GM04504 (cell line): ENCODE results near the gene LIPK.

ENCODE experiments used
- DNase-seq: peaks from one replicate; pipeline ENCODE4 v3.0.0-alpha.2; 2012; ENCODE audit warnings: low read depth

The LIPK gene

DNA sequence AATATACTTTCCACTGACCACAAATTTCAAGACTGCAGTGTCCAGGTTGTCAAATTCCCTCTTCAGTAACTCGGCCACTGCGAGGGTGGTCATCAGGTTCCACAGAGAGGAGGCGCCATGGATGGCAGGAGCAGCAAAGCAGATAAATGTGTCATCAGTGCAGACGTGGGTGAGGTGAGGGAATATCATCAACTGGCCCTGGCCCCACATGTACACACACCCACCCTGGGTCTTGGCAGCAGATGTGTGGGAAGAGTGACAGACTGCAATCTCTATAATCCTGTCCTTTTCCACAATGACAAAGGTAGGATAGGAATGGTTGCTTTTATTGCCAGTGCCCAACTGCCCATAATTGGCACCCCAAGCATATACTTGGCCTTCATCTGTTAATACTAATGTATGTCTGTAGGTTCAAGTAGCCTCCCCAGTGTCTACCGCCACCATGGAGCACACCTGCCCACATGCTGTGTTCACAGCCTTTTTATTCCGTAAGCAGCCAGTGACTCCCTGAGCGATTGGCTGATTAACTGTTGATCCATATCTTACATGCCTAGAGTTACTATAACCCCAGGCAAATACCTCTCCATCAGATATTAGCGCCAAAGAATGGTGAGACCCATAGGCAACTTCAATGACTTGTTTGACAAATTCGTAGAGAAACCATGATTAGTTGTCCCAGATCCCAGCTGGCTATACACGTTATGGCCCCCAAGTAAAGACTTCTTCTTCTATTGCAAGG, 80.2 kb downstream of the LIPK start:
- DNase-seq = no peak

DNA sequence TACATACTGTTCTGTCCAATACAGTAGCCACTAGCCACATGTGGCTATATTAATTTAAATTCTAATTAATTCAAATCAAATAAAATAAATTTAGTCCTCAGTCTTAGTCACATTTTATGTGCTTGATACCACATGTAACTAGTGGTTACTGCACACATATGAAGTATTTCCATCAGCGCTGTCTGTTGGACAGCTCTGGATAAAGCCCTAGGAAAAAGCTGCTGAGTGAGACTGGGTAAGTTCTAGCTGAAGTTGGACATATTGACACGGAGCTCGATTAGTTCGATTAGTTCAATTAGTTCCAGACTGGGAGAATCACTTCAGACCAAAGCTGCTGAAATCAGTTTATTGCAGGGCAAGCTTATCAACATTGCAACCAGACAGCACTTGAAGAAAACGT, 81.4 kb downstream of the LIPK start:
- DNase-seq = no peak

DNA sequence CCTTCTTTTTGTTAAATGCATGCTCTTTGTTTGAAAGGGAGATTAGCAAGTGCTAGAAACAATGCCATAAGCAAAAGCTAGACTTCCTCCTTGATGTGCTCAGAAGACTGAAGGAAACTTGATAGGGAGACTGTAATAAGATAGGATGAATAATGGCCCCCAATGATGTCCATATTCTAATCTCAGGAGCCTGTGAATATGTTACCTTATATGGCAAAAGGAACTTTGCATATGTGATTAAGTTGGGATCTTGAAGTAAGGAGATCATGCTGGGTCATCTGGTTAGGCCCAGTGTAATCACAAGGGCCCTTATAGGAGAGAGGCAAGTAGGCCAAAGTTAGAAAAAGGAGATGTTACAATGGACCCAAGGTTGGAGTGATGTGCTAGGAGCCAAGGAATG, 82.9 kb downstream of the LIPK start:
- no peak for DNase-seq

DNA sequence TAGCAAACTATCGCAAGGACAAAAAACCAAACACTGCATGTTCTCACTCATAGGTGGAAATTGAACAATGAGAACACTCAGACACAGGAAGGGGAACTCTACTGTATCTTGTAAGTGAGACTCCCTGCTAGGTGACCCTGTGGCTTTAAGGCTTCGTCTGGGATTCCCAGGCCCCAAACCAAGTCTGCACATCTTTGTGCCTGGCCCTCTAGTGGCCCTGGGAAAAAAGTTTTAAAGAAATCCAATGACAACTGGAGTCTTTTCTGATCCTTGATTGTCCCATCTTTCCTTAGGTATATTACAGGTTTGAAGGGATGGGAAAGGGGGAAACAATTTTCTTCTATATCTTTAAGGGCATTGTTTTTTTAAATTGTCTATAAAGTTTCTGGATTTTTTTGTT, 85.9 kb downstream of the LIPK start:
- DNase-seq = no peak

DNA sequence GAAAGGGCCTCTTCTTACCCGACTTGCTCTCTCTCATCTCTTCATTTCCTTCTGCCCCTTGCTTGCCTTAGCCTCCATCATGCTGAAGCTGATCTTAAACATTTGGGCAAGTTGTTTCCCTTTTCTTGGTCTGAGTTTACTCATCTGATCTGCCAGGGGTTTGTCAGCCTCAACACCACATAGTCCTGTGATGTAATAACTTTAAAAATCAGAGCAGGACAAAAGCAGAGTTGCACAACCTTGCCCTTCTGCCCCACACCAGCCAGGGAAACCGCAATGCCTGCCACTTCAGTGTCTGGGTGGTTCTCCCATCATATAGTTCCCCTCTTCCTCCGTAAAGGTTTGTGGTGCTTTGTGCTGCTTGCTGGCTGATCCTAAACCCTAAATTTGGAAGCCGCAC, 86.6 kb downstream of the LIPK start:
- DNase-seq = no peak

DNA sequence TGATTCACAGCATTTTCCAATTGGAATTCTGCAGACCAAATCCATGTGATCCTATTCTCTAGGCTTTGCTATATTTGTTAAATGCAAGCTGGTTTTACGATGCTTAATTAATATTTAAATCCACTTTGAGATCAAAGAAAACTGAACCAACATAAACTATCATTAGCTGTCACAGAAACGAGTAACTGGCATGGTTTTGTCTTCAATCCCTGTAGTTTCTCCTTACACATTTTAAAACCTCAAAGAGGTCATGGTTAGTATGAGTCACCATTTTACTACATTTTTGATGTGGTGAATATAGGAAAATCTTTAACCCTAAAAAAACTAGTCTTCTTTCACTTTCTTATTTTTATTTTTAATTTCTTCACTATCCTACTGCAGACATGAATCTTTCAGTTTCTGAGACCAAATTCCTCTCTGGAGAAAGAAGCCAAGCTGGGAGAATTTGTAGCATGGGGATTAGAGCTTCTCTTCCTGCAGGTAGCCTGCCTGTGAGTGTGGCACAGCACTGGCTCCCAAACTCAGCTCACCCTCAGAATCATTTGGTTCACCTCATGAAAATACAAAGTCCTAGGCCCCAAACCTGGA, 87.8 kb downstream of the LIPK start:
- DNase-seq = no peak

DNA sequence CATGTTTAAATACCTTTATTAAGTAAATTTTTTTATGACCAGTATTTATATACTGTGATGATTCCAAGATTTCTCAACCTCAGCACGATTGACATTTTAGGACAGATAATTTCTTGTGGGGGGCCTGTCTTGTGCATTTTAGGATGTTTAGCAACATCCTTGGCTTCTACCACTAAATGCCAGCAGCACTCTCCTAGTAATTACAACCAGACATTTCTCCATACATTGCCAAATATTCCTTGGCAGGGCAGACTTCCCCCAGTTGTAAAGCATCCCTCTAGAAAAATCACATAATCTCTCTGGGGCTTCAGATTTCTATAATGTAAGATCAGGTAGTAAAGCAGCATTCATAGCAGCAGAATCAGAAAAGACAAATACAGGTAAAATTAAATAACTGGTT, 88.7 kb downstream of the LIPK start:
- DNase-seq = no peak

DNA sequence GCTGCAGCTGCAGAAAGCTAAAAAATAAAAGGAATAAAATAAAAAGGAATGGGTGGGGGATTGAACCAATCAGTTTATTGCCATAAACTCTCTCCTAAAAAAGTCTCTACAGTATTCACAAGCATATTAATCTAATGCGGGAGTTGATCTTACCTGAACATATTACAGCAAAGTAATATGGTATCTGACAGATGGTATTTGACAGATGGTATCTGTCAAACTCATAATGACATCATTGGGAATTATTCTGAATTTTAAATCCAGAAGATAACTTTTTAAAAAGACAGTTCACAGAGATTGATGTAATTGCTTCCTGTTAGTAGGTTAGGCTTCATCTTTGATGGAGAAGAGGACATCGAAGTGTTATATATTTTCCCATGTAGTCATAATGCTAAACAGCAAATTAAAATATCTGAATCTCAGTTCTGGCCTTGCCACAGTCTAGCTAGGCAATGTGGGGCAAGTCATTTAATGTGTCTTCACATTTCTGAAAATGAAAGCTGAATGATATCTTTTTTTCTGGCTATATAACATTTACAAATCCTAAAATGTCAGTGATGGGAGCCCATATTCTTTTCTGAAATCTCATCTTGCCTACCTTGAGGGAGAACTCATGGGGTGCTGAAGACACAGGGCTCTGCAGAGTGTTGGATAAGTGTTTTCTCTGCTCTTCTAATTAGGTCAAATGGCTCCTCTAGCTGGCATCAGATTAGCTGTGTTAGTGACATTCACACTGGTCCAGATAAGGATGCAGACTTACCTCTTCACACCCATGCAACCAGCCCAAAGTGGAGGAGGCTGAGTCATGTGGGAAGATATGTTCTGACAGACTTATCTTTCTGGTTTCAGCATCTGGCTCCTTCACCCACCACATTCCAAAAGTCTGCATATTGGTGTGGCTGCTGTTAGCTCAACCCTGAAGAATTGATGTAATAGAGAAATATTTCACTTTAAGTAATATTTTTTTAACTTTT, 94.4 kb downstream of the LIPK start:
- no peak for DNase-seq
